Activated naive CD4-positive, alpha-beta T cell treated with anti-CD3 and anti-CD28 coated beads, Interleukin-2, amount 50 U/mL, for 24 hours (primary cell): Measurements from ENCODE around the gene GSK3B.

Experiments
- H3K27ac Mint-ChIP-seq: one replicate; pipeline ENCODE4 v1.8.0; 2021; ENCODE audit warnings: mild to moderate bottlenecking, mixed read lengths
- H3K27me3 Mint-ChIP-seq: one replicate; pipeline ENCODE4 v1.8.0; 2021; ENCODE audit warnings: mixed read lengths
- H3K36me3 Mint-ChIP-seq: one replicate; pipeline ENCODE4 v1.8.0; 2021; ENCODE audit warnings: mixed read lengths
- H3K4me1 Mint-ChIP-seq: one replicate; pipeline ENCODE4 v1.8.0; 2021; ENCODE audit warnings: mixed read lengths
- H3K4me3 Mint-ChIP-seq: one replicate; pipeline ENCODE4 v1.8.0; 2021; ENCODE audit warnings: mild to moderate bottlenecking, mixed read lengths
- H3K9me3 Mint-ChIP-seq: one replicate; pipeline ENCODE4 v1.8.0; 2021; ENCODE audit warnings: mixed read lengths

Gene GSK3B

GRCh38 chr3:120111898-120112297 is 17.7 kb upstream of the GSK3B start:
- Mint-ChIP-seq H3K9me3 (peaks cover 7% of the 10 kb centered on the region), H3K27ac (no peak overlapping the region), H3K4me3 (no peak overlapping the region), H3K4me1 (no peaks in the 10 kb centered on the region), H3K36me3 (peaks cover 2% of the 10 kb centered on the region), H3K27me3 (peaks cover 2% of the 10 kb centered on the region)

GRCh38 chr3:120103276-120103675 is 9.0 kb upstream of the GSK3B start:
- H3K36me3 Mint-ChIP-seq = peaks cover 7% of the 10 kb centered on the region
- H3K4me1 Mint-ChIP-seq = peaks cover 7% of the 10 kb centered on the region
- H3K9me3 Mint-ChIP-seq = no peaks in the 10 kb centered on the region
- no peak overlapping the region for H3K27ac Mint-ChIP-seq
- H3K27me3 Mint-ChIP-seq = no peaks in the 10 kb centered on the region
- H3K4me3 Mint-ChIP-seq = no peak overlapping the region

- H3K4me3 Mint-ChIP-seq = no peak overlapping the region
- H3K9me3 Mint-ChIP-seq = no peaks in the 10 kb centered on the region
- no peak overlapping the region for H3K27ac Mint-ChIP-seq
- peaks cover 7% of the 10 kb centered on the region for H3K4me1 Mint-ChIP-seq
- peaks cover 7% of the 10 kb centered on the region for H3K36me3 Mint-ChIP-seq
- H3K27me3 Mint-ChIP-seq = no peaks in the 10 kb centered on the region
Observed at GRCh38 chr3:120102674-120103073, 8.4 kb upstream of the GSK3B start.

- Mint-ChIP-seq H3K27me3 (no peaks in the 10 kb centered on the region), H3K36me3 (peaks cover 7% of the 10 kb centered on the region), H3K4me3 (no peak overlapping the region), H3K27ac (no peak overlapping the region), H3K9me3 (no peaks in the 10 kb centered on the region), H3K4me1 (peaks cover 11% of the 10 kb centered on the region)
Observed at GRCh38 chr3:120102232-120102631, 8.0 kb upstream of the GSK3B start.

GRCh38 chr3:120101624-120102023 is 7.4 kb upstream of the GSK3B start:
- H3K9me3 Mint-ChIP-seq = no peaks in the 10 kb centered on the region
- peaks cover 17% of the 10 kb centered on the region for H3K4me1 Mint-ChIP-seq
- peaks cover 7% of the 10 kb centered on the region for H3K36me3 Mint-ChIP-seq
- H3K27me3 Mint-ChIP-seq = no peaks in the 10 kb centered on the region
- H3K27ac Mint-ChIP-seq = no peak overlapping the region
- no peak overlapping the region for H3K4me3 Mint-ChIP-seq

GRCh38 chr3:120100711-120101110 is 6.5 kb upstream of the GSK3B start:
- H3K4me3 Mint-ChIP-seq = no peak overlapping the region
- no peaks in the 10 kb centered on the region for H3K27me3 Mint-ChIP-seq
- no peak overlapping the region for H3K27ac Mint-ChIP-seq
- peaks cover 23% of the 10 kb centered on the region for H3K4me1 Mint-ChIP-seq
- H3K36me3 Mint-ChIP-seq = peaks cover 9% of the 10 kb centered on the region
- no peaks in the 10 kb centered on the region for H3K9me3 Mint-ChIP-seq

GRCh38 chr3:120098710-120099109 is 4.5 kb upstream of the GSK3B start:
- peak overlapping the region; percentile 74 for H3K27ac Mint-ChIP-seq
- H3K27me3 Mint-ChIP-seq = no peaks in the 10 kb centered on the region
- H3K4me1 Mint-ChIP-seq = peaks cover 26% of the 10 kb centered on the region
- peak overlapping the region; percentile 19 for H3K4me3 Mint-ChIP-seq
- peaks cover 9% of the 10 kb centered on the region for H3K36me3 Mint-ChIP-seq
- no peaks in the 10 kb centered on the region for H3K9me3 Mint-ChIP-seq

GRCh38 chr3:120095979-120096426 is 1.8 kb upstream of the GSK3B start:
- H3K4me3 Mint-ChIP-seq = no peak overlapping the region
- H3K36me3 Mint-ChIP-seq = peaks cover 9% of the 10 kb centered on the region
- H3K27me3 Mint-ChIP-seq = no peaks in the 10 kb centered on the region
- peaks cover 26% of the 10 kb centered on the region for H3K4me1 Mint-ChIP-seq
- H3K27ac Mint-ChIP-seq = peak overlapping the region; percentile 98
- H3K9me3 Mint-ChIP-seq = no peaks in the 10 kb centered on the region

GRCh38 chr3:120095226-120095978 is 1.2 kb upstream of the GSK3B start:
- Mint-ChIP-seq H3K4me1 (peaks cover 26% of the 10 kb centered on the region), H3K36me3 (peaks cover 9% of the 10 kb centered on the region), H3K9me3 (no peaks in the 10 kb centered on the region), H3K27me3 (no peaks in the 10 kb centered on the region), H3K4me3 (no peak overlapping the region), H3K27ac (peak overlapping the region; percentile 98)

- H3K4me1 Mint-ChIP-seq = peaks cover 26% of the 10 kb centered on the region
- H3K27me3 Mint-ChIP-seq = no peaks in the 10 kb centered on the region
- H3K36me3 Mint-ChIP-seq = peaks cover 8% of the 10 kb centered on the region
- no peak overlapping the region for H3K4me3 Mint-ChIP-seq
- peak overlapping the region; percentile 98 for H3K27ac Mint-ChIP-seq
- H3K9me3 Mint-ChIP-seq = no peaks in the 10 kb centered on the region
Observed at GRCh38 chr3:120094776-120095225, 554 bp upstream of the GSK3B start.

- H3K9me3 Mint-ChIP-seq = no peaks in the 10 kb centered on the region
- peaks cover 5% of the 10 kb centered on the region for H3K36me3 Mint-ChIP-seq
Observed at GRCh38 chr3:120093119-120093910, 932 bp downstream of the GSK3B start.

GRCh38 chr3:120092474-120092873 is 1.8 kb downstream of the GSK3B start:
- Mint-ChIP-seq H3K4me3 (no peak overlapping the region), H3K9me3 (no peaks in the 10 kb centered on the region), H3K27me3 (no peaks in the 10 kb centered on the region)

More at GRCh38 chr3:120093119-120093910, 932 bp downstream of the GSK3B start:
- no peak overlapping the region for H3K4me3 Mint-ChIP-seq
- peaks cover 29% of the 10 kb centered on the region for H3K4me1 Mint-ChIP-seq
- no peaks in the 10 kb centered on the region for H3K27me3 Mint-ChIP-seq
- no peak overlapping the region for H3K27ac Mint-ChIP-seq

GRCh38 chr3:120090422-120090821 is 3.8 kb downstream of the GSK3B start:
- H3K4me3 Mint-ChIP-seq = no peak overlapping the region
- no peaks in the 10 kb centered on the region for H3K27me3 Mint-ChIP-seq
- peaks cover 26% of the 10 kb centered on the region for H3K4me1 Mint-ChIP-seq
- H3K36me3 Mint-ChIP-seq = peaks cover 3% of the 10 kb centered on the region
- no peak overlapping the region for H3K27ac Mint-ChIP-seq
- no peaks in the 10 kb centered on the region for H3K9me3 Mint-ChIP-seq

More at GRCh38 chr3:120092474-120092873, 1.8 kb downstream of the GSK3B start:
- Mint-ChIP-seq H3K4me1 (peaks cover 29% of the 10 kb centered on the region), H3K27ac (no peak overlapping the region), H3K36me3 (peaks cover 5% of the 10 kb centered on the region)

- peaks cover 3% of the 10 kb centered on the region for H3K36me3 Mint-ChIP-seq
- H3K9me3 Mint-ChIP-seq = no peaks in the 10 kb centered on the region
- peak overlapping the region; percentile 34 for H3K4me3 Mint-ChIP-seq
- no peaks in the 10 kb centered on the region for H3K27me3 Mint-ChIP-seq
- H3K27ac Mint-ChIP-seq = no peak overlapping the region
- H3K4me1 Mint-ChIP-seq = peaks cover 34% of the 10 kb centered on the region
Observed at GRCh38 chr3:120089089-120089488, 5.2 kb downstream of the GSK3B start.

- Mint-ChIP-seq H3K36me3 (peaks cover 3% of the 10 kb centered on the region), H3K27me3 (no peaks in the 10 kb centered on the region), H3K4me1 (peaks cover 38% of the 10 kb centered on the region), H3K4me3 (peak overlapping the region; percentile 34), H3K27ac (no peak overlapping the region), H3K9me3 (no peaks in the 10 kb centered on the region)
Observed at GRCh38 chr3:120088622-120089021, 5.6 kb downstream of the GSK3B start.

- Mint-ChIP-seq H3K4me1 (peaks cover 78% of the 10 kb centered on the region), H3K4me3 (no peak overlapping the region), H3K27me3 (no peaks in the 10 kb centered on the region), H3K36me3 (peaks cover 3% of the 10 kb centered on the region), H3K9me3 (no peaks in the 10 kb centered on the region), H3K27ac (peak overlapping the region; percentile 48)
Observed at GRCh38 chr3:120081719-120082118, 12.5 kb downstream of the GSK3B start.
